ENCODE results near the gene PPARG.

The PPARG gene

DNA sequence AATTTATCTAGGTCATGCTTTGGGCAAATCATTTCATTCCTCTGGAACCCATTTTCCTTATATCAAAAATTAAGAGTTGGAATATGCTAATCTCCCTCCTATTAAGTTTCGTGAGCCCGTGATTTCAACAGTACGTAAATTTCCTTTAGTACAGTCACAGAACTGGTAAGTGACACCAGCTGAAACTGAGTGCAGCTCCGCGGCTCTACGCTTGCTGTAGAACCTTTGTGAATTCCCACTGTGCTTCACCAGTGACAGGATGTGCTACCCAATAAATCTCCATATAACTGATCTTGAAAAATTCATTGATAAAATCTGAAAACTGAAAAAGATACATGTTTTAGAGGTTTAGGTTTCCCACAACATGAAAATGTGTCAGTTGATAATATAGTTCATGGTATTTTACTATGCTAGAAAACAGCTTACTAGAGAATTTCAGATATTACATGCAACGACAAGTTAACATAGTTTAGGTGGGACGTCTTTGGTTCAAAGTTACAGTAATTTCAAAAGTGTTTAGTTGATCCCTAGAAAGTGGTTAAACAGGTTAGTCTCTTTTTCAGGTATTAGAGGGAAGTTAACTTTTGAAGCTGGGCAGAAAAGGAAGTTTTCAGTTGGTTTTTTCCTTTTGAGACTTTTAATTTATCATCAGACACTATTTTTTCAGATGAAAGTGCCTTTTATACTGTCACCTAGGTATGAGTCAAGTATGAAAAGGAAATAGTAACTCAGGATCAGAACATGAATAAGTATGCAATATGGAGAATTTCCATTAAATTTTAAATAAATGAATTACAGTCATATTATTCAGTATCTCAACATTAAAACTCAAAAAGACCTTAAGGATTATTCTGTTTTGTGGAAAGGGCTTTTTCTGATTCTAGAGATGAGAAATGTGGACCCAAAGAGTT lies 57.0 kb downstream of the PPARG start:
- DNase-seq, result peak; percentile 31

DNA sequence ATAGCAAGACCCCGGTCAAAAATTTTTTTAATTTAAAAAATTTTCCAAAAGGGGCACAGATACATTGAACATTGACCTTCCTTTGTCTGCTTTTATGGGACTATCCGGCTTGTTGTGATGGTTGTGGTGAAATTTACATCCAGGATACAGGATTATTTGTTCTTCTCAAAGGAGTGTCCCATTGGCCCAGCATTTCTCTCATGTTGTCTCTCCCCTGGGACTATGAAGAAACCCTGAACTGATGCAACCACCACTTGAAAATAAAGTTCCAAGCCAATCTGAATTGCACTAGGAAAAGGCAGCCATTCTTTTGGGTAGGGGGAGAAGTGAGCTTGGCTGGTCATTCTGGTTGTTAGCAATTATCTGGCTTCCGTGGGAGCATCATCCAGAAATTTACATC lies 58.4 kb downstream of the PPARG start:
- DNase-seq, result no peak

DNA sequence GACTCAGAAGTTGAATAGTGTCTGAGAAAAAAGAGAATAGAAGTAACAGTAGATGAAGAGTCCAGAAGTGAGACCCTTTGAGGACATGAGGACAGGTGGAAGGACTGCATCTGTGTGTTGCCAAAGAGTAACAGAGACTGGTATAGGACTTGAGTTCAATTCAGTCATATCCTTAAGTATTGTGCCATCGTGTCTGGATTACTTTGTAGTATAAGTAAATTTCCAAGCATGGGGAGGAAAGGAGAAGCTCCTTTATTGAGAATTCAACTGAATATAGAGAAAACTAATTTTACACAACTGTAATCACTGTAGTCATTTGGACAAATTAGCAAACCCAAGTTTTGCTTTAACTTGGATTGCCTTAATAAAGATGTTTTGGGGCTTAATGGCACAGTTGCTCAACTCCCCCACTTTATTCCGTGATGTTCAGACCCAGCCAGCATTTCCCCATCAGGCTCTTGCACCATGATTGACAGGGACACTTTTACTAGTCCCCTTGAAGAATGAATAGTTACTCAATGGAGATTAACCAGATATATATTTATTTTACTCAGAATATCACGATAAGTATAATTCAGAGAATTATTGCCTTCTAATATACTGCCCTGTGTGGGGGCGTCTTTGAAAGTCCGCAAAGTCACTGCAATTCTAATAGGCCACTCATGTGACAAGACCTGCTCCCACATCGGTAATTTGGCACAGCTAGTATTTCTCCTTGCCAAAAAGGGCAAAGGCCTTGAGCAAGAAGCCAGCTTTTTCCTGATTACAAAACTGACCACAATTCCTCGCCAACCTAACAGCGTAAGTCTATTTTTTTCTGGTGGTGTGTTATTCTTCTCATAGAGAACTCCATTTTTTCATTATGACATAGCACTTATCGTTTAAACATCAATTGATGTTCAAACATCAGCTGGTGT lies 61.3 kb downstream of the PPARG start:
- no peak for DNase-seq

DNA sequence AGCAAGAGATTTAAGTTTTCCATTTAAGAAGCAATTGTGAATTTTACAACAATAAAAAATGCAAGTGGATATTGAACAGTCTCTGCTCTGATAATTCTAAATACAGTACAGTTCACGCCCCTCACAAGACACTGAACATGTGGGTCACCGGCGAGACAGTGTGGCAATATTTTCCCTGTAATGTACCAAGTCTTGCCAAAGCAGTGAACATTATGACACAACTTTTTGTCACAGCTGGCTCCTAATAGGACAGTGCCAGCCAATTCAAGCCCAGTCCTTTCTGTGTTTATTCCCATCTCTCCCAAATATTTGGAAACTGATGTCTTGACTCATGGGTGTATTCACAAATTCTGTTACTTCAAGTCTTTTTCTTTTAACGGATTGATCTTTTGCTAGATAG lies 62.3 kb downstream of the PPARG start:
- DNase-seq, result no peak

DNA sequence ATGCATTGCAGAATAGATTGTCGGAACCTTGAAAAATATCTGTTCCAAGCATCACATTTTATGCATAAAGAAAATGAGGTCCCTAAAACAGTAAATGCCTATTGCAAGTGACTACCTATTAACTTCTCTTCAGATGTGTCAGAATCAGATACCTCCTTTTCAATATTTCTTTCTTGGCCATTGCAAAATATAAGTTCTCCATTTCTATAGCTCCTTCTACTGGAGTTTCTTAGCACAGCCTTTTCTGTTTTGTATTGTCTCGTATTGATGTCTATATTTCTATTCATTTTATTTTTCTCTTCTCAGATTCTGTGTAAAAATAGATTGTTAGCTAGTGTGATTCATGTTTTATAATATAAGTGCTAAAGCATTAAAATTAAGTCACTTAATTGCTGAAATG lies 63.4 kb downstream of the PPARG start:
- DNase-seq, result no peak

DNA sequence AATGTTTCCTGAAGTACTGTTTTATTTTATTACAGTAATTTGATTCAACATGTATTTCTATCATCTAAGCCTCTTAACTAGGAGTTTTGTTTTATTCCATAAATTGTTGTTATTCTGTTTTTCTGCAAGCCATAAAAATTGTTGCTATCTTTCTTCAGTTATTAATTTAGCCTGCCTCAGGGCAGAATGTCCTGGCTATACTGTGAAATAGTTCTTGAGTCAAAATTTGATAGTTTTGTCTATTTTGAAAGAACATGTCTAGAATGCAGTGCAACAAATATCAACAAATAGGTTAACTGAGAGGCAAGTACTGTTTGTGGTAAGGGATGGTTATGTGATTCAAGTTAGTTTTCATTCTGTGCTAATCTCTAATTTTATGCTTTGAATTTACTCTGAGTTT lies 63.9 kb downstream of the PPARG start:
- no peak for DNase-seq

DNA sequence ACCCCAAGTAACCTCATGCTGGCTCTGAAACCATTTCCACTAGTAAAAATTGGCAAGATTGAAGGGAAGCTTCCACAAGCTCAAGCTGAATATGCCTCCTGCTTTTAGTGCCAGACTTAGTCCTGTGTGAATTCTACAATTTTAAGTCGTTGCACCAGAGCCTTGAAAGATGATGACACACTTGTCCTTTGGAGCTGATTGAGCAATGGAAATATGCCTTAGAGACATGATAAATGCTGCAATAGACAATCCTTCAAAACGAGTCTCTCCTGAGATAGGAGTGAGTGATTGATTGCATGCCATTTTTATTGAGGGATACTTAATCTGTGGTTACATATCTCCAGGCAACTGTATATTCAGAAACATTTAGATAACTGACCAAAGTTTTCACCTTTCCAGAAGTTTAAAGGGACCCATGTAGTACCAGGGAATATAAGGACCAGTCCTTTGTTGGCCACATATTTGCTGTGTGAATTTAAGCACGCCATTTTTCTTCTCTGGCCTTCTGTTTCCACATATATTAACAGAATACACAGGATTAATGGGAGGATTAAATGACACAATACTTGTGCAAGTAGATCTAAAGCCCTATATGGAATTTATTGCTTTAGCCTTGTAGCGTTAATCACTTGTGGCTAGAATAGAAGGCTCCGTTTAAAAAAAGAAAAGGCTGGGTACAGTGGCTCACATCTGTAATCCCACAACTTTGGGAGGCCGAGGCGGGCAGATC lies 65.1 kb downstream of the PPARG start:
- DNase-seq, result no peak

DNA sequence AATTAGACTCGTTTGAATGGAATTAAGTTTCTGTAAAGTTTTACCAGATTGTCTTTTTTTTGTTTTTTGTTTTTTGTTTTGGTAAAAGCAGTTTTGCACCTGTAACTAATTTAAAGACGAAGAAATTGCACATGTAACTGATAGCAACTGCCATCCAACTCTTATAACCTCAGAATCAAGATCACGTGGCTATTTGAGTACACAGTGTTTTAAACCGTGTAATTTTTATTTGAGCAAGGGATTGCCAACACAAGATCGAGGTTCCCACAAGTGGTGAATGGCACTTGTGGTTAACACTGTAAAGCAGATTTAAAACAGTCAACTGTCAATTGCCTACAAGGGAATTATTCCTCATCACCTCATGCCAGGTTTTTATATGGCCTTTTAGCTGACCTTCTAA lies 67.3 kb downstream of the PPARG start:
- DNase-seq, result no peak

DNA sequence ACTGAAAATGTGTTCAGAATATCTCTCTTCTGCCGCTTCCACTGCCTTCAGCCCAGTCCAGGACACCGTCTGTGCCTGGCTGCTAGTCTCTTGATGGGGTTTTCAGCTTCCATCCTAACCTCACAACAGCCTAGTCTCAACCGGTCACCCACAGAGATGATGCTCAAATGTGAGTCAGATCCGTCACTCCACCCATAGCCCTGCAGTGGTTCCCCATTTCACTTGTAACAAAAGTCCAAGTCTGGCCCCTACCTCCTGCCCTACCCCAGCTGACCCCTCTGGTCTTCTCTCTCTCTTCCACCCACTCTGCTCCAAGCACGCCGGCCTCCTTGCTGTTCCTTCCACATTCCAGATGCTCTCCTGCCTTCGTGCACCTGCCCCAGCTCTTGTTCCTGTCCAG lies 68.1 kb downstream of the PPARG start:
- no peak for DNase-seq

DNA sequence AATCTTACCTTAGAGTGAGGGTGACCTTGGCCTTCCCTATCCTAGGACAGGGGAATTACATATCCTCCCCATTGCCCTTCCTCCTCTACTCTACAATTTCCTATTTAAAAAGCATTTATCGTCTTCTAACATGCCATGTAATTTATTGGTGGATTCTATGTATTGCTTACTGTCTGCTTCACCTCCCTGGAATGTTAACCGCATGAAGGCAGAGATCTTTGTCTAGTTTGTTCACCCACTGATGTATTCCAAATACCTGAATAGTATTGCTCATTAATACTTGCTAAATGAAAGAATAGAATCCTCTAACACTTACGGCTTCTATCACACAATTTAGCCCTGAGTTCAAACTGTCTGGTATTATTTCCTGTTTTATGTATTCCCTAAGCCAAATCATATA lies 68.6 kb downstream of the PPARG start:
- DNase-seq, result no peak

DNA sequence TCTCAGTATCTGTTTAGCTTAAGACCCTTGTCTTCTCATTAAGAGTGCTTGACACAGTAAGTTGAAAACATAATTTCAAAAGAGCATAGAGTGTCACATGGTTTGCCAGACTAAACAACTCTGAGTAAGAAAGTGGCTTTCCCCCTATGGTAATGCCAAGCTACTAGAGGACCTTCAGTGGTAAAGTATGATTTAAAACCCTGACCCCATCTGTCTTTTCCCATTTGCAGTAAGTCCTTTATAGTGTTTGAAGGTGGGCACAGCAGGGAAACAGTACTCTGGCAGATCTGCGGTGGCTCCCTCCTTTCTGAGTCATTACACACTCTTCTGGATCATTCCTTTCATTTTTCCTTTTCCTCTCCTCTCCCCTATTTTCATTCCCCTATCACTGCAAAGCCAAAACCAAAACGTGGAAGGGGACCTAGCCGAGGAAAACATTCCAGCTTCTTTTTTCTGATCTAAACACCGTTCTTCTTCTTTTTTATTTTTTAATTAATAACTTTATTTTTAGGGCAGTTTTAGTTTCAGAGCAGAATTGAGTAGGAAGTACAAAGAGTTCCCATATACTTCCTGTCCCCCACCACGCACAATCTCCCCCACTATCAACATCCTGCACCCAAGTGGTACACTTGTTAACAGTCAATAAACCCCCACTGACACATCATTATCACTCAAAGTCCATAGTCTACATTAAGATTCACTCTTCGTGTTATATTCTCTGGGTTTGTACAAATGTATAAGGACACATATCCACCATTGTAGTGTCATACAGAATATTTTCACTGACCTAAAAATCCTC lies 74.7 kb downstream of the PPARG start:
- DNase-seq, result no peak

DNA sequence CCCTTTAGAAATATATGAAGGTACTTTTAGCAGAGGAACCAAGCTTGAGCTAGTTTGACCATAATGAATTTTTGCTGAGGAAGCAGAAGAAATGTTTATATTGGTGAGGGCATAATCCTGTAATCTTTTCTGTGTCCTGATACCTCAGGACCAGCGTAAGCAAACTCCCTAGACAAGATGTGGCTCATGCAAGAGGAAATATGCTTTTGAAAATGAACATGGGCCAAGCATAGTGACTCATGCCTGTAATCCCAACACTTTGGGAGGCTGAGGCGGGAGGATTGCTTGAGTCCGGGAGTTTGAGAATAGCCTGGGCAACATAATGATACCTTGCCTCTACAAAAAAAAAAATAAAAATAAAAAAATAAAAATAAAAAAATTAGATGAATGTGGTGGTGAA lies 78.5 kb downstream of the PPARG start:
- DNase-seq, result no peak

DNA sequence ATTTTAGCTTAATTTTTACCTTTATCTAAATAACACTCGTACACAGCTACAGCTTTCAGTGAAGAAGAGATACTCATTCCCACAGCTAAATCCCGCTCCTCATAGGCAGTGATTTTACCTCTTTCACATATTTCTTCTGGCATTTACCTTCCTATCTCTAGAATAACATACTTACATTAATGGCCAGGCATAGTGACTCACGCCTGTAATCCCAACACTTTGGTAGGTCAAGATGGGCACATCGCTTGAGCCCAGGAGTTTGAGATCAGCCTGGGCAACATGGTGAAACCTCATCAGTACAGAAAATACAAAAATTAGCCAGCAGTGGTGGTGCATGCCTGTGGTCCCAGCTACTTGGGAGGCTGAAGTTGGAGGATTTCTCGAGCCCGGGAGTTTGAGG lies 80.2 kb downstream of the PPARG start:
- DNase-seq, result no peak

DNA sequence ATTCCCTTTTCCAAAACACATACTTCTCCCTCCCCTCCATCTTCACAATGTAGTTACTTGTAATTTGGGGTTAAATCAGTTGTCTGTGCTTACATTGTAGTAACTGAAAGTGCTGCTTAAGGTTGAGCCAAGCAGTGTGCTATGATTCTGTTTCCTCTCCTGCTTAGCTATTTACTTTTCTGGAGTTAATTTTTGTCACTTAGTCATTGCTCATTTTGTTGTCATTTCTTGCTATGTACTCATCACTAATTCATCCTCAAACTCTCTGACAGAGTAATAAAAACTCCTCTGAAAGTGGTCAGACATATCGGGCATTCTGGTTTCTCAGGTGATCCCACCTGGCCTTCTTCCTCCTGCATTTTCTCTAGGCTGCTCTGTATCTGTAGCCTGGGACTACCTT lies 80.7 kb downstream of the PPARG start:
- no peak for DNase-seq

DNA sequence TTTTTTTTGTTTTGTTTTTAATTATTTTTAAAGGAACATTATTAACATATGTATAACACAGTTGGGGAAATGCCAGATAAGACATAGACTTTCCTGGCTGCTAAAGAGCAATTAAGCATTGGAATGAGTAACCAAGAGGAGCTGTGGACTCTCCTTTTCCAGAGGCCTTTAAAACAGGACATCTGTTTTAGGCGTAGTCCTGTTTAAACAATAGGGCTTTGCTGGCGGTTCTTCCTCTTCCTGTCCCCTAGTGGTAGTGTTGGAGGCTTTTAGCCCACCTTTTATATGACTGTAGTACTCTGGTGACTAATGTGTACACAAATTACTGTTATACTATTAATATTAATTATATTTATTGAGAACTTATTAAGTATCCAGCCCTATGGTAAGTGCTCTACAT lies 81.9 kb downstream of the PPARG start:
- DNase-seq, result no peak

DNA sequence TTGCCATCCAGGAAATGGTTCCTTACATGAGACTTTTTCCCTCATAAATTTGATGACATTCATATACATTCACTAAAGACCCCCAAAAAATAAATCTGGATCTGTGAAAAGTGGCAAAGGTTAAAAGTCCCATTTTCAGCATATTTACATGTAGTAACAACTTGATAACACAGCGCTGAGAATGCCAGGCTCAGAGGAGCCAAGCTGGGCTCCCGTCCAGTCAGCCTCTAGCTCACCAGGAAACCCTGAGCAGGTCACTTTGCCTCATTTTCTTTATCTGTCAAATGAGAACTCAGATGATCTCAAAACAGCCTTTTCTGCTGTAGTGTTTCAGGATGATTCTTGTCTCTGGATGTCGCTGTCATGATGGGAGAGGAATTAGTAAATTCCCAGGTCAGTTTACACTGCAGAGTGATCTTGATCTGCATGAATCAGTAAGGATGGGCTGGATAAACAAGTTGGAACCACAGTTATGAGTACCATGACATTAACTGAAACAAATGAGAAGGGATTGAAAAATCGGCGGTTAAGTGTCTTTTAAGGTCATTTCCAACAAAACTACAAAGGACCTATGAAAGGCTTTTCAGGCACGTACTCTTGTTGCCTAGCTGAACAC lies 82.8 kb downstream of the PPARG start:
- DNase-seq, result no peak

DNA sequence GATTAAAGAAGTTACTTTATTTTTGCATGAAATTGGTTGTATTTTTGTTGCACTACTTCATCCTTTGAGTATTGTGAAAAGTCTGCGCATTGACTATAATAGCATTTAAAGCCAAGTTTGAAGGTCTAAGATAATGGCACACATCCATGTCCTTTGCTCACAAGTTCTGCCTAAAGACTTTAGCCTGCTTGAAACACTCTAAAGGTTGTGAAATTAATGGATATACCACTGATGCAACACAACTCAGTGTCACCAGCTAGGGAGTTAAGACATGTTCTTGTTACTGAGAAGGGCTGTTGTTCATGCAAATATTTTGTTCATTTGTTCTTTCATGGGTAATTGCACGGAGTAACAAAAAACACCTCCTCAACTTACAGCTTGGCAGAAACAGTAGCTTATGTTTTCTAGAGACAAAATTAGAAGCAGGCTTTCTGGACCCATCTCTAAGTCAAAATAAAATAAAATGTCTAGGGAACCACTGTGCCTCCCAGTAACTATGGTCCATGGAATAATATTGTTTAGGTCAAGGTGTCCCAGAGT lies 83.9 kb downstream of the PPARG start:
- DNase-seq, result no peak

DNA sequence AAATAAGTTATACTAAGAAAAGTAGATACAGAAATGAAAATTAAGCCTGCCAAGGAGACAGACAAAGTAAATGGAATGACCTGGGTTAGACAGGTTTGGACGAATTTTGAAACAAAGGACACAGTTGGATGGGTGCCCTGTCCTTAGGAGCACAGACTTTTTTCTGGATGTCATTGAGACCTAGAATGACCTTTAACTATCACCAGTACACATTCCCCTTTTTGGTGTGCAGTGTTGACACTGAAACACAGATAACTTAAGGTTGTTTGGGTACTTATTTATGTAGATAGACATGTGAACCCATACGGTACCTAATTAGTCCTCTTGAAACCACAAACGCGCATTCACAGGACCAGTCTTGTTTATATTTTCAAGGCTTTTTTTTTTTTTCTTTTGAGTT lies 86.7 kb downstream of the PPARG start:
- DNase-seq, result no peak

DNA sequence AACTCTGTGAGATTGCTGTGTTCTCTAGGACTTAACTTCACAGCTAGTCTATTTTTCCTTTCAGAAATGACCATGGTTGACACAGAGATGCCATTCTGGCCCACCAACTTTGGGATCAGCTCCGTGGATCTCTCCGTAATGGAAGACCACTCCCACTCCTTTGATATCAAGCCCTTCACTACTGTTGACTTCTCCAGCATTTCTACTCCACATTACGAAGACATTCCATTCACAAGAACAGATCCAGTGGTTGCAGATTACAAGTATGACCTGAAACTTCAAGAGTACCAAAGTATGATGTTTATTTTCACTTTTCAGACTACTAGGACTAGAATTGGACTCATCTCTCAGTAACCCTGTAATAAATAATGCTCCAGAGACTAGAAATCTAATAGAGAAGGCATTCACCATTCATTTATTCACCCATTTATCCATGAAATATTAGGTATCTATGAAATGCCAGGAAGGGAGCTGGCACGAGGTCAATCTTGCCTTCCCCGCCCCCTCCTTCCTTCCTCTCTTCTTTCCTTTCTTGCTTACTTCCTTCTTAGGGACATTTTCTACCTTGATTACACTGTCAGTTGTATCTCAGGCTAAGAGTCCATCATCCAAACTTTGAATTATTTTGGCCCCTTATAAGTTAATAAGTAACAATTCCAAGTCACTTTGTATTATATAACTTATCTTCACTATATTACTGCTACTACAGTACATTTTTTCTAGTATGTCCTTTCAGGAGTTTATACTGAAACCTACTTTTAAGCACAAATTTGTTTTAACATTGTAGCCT lies 91.0 kb downstream of the PPARG start:
- DNase-seq, result no peak

DNA sequence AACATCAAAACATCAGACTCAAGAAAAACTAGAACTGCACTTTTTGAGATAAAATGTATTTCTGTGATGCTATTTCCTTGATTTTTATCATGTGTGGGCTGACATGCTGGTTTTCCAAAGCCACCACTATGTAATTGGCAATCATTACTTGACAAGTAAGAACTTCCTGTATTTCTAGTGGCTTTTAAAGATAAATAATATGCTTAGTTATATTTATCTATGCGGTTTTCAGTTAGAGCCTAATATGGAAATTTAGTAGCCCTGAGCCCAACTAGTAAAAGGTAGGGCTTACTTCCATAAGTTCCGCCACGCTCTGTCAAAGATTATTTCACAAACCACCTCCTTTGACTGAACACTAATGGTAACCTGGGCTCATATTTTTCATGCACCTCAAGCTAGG lies 91.6 kb downstream of the PPARG start:
- no peak for DNase-seq

DNA sequence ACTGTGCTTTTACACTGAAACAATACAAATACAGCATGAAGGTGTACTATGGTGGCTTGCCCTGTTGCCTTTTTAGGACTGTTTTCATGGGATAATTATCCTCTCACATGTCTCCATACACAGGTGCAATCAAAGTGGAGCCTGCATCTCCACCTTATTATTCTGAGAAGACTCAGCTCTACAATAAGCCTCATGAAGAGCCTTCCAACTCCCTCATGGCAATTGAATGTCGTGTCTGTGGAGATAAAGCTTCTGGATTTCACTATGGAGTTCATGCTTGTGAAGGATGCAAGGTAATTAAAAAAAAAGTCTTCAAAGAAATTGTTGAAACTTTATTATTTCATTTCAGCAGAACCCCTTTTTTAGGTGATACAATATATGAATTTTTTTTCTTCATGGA lies 92.3 kb downstream of the PPARG start:
- no peak for DNase-seq

Data from activated CD4-positive, alpha-beta T cell treated with anti-CD3 and anti-CD28 coated beads for 48 hours (primary cell).